B cell (primary cell): ENCODE measurements around the gene NLRX1. TPM values are rescaled to one million over a fixed set of nuclear protein-coding genes. Genes with fewer than 3 reads are reported as not detected.

Experiments used
- ATAC-seq: fragments of 200-7000 bp; cut with Tn5 transposase; one replicate; pipeline ENCODE4 v1.10.0; 2021; ENCODE audit warnings: low read depth, mild to moderate bottlenecking, moderate number of reproducible peaks, moderate library complexity
- CTCF ChIA-PET: fragments of 350-600 bp; sonication (Branson Sonifier 250); formaldehyde crosslinking; loops from one replicate; lab custom pipeline; 2021; ENCODE audit warnings: antibody characterized with exemption, inconsistent platforms; lab: Charles Lee
- POLR2A ChIA-PET: fragments of 350-600 bp; sonication (Branson Sonifier 250); formaldehyde crosslinking; loops from one replicate; lab custom pipeline; 2021; ENCODE audit warnings: antibody characterized with exemption; lab: Charles Lee
- DNase-seq: peaks from one replicate; pipeline ENCODE4 v3.0.0; 2013
- H2AFZ ChIP-seq: 2 replicates; pipeline ENCODE4 v1.6.1; 2012; ENCODE audit warnings: mild to moderate bottlenecking, low read depth, low read length; ENCODE audit not compliant: insufficient read depth, poor library complexity, severe bottlenecking
- H3K27ac ChIP-seq, 2 donors: 1 replicate in 1 of 2; 2 replicates in 1 of 2; pipeline ENCODE4 v1.5.1; 2012 to 2013; ENCODE audit warnings: low read length in 2 of 2, mild to moderate bottlenecking in 2 of 2, moderate library complexity in 1 of 2
- H3K27me3 ChIP-seq, 4 experiments: fragments of 200-600 bp in 1 of 4; sonication (generic) in 1 of 4; replicated peaks in 1 of 4; 1 replicate in 2 of 4; 2 replicates in 2 of 4; pipeline versions ENCODE4 v1.6.1 to v1.7.0; 2013 to 2016; ENCODE audit warnings: low read length in 3 of 4, mild to moderate bottlenecking in 2 of 4, mixed read lengths in 1 of 4, moderate library complexity in 1 of 4; ENCODE audit not compliant: insufficient read depth in 4 of 4, control insufficient read depth in 3 of 4; ENCODE audit errors: control extremely low read depth in 1 of 4
- H3K36me3 ChIP-seq, 2 experiments: replicated peaks in 1 of 2; 1 replicate in 1 of 2; 2 replicates in 1 of 2; pipeline versions ENCODE4 v1.6.1 to v1.7.1; 2013; ENCODE audit warnings: low read length in 1 of 2; ENCODE audit not compliant: insufficient read depth in 2 of 2, control insufficient read depth in 1 of 2; ENCODE audit errors: control extremely low read depth in 1 of 2, extremely low read depth in 1 of 2
- H3K4me1 ChIP-seq, 2 donors: fragments of 200-600 bp in 1 of 2; sonication (generic) in 1 of 2; 1 replicate in 1 of 2; 2 replicates in 1 of 2; pipeline versions ENCODE4 v1.5.1 to v1.6.1; 2013 to 2017; ENCODE audit warnings: low read length in 2 of 2; ENCODE audit not compliant: control insufficient read depth in 2 of 2, insufficient read depth in 2 of 2
- H3K4me2 ChIP-seq: replicated peaks from 2 replicates; pipeline ENCODE3; 2012; ENCODE audit warnings: mild to moderate bottlenecking, low read depth, low read length; ENCODE audit not compliant: poor library complexity, severe bottlenecking
- H3K4me3 ChIP-seq, 5 experiments: fragments of 200-600 bp in 1 of 5; sonication (generic) in 1 of 5; 1 replicate in 3 of 5; 2 replicates in 2 of 5; pipeline versions ENCODE4 v1.5.1 to v1.7.0; 2011 to 2016; ENCODE audit warnings: low read length in 4 of 5, mild to moderate bottlenecking in 4 of 5, low read depth in 2 of 5, control low read depth in 1 of 5, moderate library complexity in 1 of 5; ENCODE audit not compliant: insufficient read depth in 1 of 5; ENCODE audit errors: control extremely low read depth in 1 of 5, extremely low read depth in 1 of 5
- H3K79me2 ChIP-seq: fragments of 200-600 bp; sonication (generic); one replicate; pipeline ENCODE4 v1.6.0; 2016; ENCODE audit warnings: low read length; ENCODE audit not compliant: control insufficient read depth, insufficient read depth
- H3K9ac ChIP-seq: fragments of 200-600 bp; sonication (generic); 2 replicates; pipeline ENCODE4 v1.6.1; 2017; ENCODE audit warnings: mild to moderate bottlenecking, low read length, moderate library complexity
- H3K9me3 ChIP-seq, 3 donors: one replicate each; pipeline versions ENCODE4 v1.6.1 to v1.7.1; 2013; ENCODE audit warnings: low read length in 2 of 3; ENCODE audit not compliant: control insufficient read depth in 2 of 3, insufficient read depth in 1 of 3; ENCODE audit errors: control extremely low read depth in 1 of 3
- H4K20me1 ChIP-seq: 2 replicates; pipeline ENCODE4 v1.6.0; 2012; ENCODE audit warnings: mild to moderate bottlenecking, low read length; ENCODE audit not compliant: insufficient read depth, control insufficient read depth, poor library complexity, severe bottlenecking
- H3K27ac Mint-ChIP-seq: one replicate; pipeline ENCODE4 v1.8.0; 2021; ENCODE audit warnings: mixed read lengths
- H3K27me3 Mint-ChIP-seq: one replicate; pipeline ENCODE4 v1.8.0; 2021; ENCODE audit warnings: mixed read lengths
- H3K4me1 Mint-ChIP-seq: one replicate; pipeline ENCODE4 v1.8.0; 2021; ENCODE audit warnings: mixed read lengths
- H3K4me3 Mint-ChIP-seq: one replicate; pipeline ENCODE4 v1.8.0; 2021; ENCODE audit warnings: mixed read lengths
- H3K9me3 Mint-ChIP-seq: one replicate; pipeline ENCODE4 v1.8.0; 2022; ENCODE audit warnings: mixed read lengths; ENCODE audit not compliant: insufficient read depth
- EZH2 ChIP-seq: IDR thresholded peaks from 2 replicates; pipeline ENCODE4 v1.6.1; 2012; ENCODE audit warnings: borderline replicate concordance, low read depth, mild to moderate bottlenecking, moderate library complexity, low read length; ENCODE audit not compliant: insufficient read depth, poor library complexity, severe bottlenecking
- WGBS: methylation state at CpG from one replicate; pipeline ENCODE4 v1.1.5; 2013; ENCODE audit warnings: missing lambda C conversion rate; ENCODE audit not compliant: insufficient coverage; 5-methylcytosine and 5-hydroxymethylcytosine counted together
- intact Hi-C: fragments of 100-400 bp; cut with micrococcal nuclease; formaldehyde crosslinking; loops from one replicate; pipeline ENCODE4 v1.10.0; 2022
- polyA plus RNA-seq: library from polyadenylated mRNA; depleted of rRNA; stranded (reverse); fragments of >200 nt; gene quantifications from 2 replicates; pipeline ENCODE4 v1.2.3, GENCODE V29; 2012
- total RNA-seq, 2 donors: library from RNA; stranded (reverse); fragments of 120-200 nt in 1 of 2; gene quantifications; 1 replicate in 1 of 2; 2 replicates in 1 of 2; pipeline versions ENCODE4 v1.2.3 to v1.2.4, GENCODE V29; 2013 to 2022
- TF ChIP-seq, protein P1 (sequence below): fragments of 200-600 bp; IDR thresholded peaks from one replicate; pipeline ENCODE4 v1.8.0; 2022; ENCODE audit warnings: antibody characterized with exemption, mild to moderate bottlenecking

NLRX1 gene
- total and polyA plus RNA-seq, 2 donors (not counting 1 experiment from before 2014, with no cell fraction given): 6.3 to 10.4 TPM

DNA sequence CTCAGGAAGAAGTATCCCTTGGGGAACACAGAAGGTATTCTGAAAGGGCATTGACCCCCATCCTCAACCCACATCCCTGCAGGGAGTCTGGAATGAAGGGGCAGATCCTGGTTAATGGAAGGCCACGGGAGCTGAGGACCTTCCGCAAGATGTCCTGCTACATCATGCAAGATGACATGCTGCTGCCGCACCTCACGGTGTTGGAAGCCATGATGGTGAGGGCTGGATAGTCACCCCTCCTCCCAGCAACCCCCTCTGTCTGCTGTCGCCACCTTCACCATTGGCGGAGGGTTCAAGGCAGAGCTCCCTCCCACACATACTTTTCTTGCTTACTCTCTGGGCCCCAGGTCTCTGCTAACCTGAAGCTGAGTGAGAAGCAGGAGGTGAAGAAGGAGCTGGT is 14.3 kb upstream of the NLRX1 start:
- H3K9me3 Mint-ChIP-seq: no peaks in the 10 kb centered on the region
- ATAC-seq: no peak
- no peak overlapping the region for H3K4me3 Mint-ChIP-seq
- no peak overlapping the region for H3K27ac Mint-ChIP-seq
- H3K4me3 ChIP-seq: no peak overlapping the region
- H3K9me3 ChIP-seq: peaks cover 0 to 4% (median 0%) of the 10 kb centered on the region in 3 donors
- CTCF ChIA-PET: interaction anchor here (0.7 kb wide), 1 partner anchor 15 kb away, joined by 3 read pairs; the partner anchor contains the start of gene NLRX1
- H3K79me2 ChIP-seq: no peaks in the 10 kb centered on the region
- H3K9ac ChIP-seq: no peak overlapping the region
- no peak overlapping the region for H2AFZ ChIP-seq
- no peaks in the 10 kb centered on the region for H3K36me3 ChIP-seq
- H3K4me2 ChIP-seq: no peak overlapping the region
- POLR2A ChIA-PET: interaction anchor here (0.7 kb wide), 1 partner anchor 130 kb away, joined by 3 read pairs; no protein-coding TSS in a partner anchor
- intact Hi-C loops: no loop called here
- peaks cover 45% of the 10 kb centered on the region for H3K27me3 Mint-ChIP-seq
- peaks cover 0 to 40% (median 11%) of the 10 kb centered on the region in 4 experiments for H3K27me3 ChIP-seq
- H3K27ac ChIP-seq: no peak overlapping the region
- H3K4me1 Mint-ChIP-seq: peaks cover 12% of the 10 kb centered on the region
- DNase-seq: no peak
- peaks cover 7 to 11% of the 10 kb centered on the region in 2 donors for H3K4me1 ChIP-seq
- WGBS: 100% methylated on average over 2 of the region's 6 CpGs
- H4K20me1 ChIP-seq: no peaks in the 10 kb centered on the region
- no peak for TF ChIP-seq EZH2
- TF ChIP-seq, protein P1, sequence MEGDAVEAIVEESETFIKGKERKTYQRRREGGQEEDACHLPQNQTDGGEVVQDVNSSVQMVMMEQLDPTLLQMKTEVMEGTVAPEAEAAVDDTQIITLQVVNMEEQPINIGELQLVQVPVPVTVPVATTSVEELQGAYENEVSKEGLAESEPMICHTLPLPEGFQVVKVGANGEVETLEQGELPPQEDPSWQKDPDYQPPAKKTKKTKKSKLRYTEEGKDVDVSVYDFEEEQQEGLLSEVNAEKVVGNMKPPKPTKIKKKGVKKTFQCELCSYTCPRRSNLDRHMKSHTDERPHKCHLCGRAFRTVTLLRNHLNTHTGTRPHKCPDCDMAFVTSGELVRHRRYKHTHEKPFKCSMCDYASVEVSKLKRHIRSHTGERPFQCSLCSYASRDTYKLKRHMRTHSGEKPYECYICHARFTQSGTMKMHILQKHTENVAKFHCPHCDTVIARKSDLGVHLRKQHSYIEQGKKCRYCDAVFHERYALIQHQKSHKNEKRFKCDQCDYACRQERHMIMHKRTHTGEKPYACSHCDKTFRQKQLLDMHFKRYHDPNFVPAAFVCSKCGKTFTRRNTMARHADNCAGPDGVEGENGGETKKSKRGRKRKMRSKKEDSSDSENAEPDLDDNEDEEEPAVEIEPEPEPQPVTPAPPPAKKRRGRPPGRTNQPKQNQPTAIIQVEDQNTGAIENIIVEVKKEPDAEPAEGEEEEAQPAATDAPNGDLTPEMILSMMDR: no peak

DNA sequence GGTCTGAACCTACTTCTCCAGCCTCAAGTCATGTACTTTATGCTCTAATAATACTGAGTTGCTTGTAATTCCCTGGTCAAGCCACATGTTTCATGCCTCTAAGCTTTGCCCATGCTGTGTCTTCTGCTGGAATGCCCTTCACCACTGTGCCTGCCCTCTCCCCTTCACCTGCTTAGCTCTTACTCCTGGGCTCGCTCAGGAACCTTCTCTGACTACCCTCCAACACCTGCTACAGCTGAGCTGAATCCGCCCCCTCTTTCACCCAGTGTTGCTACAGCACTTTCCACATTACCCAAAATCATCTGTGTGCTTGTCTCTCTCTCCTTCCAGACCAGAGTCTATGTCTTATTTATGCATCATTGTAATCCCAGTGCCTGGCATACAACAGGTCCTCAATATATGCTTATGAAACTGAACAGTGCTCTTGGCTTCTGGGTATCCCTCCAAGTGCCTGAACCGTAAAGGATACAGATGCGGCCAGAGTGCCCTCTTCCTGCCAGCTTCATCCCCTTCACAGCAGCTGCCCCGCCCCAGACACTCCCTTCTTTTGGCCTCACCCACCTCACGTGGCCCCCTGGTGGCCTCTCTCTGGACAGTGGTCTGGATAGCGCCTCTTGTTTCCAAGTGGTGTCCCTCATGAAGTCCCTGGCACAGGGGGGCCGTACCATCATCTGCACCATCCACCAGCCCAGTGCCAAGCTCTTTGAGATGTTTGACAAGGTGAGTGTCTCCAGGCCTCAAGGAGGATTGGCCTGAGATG is 12.6 kb upstream of the NLRX1 start:
- Histone ChIP-seq H4K20me1 (no peaks in the 10 kb centered on the region), H3K4me2 (no peak overlapping the region), H3K4me1 (no peaks in the 10 kb centered on the region), H3K9ac (no peak overlapping the region), H3K36me3 (no peaks in the 10 kb centered on the region), H3K27me3 (peaks cover 0 to 23% (median 2%) of the 10 kb centered on the region in 4 experiments), H2AFZ (no peak overlapping the region), H3K79me2 (no peaks in the 10 kb centered on the region), H3K9me3 (no peaks in the 10 kb centered on the region), H3K4me3 (no peak overlapping the region), H3K27ac (no peak overlapping the region)
- ATAC-seq (no peak), DNase-seq (no peak)
- ChIA-PET CTCF (interaction anchor here (0.9 to 1.3 kb wide), 2 partner anchors 13 to 16 kb away, joined by 3 read pairs; no protein-coding TSS in a partner anchor), POLR2A (no interaction called here)
- no peak overlapping the region for H3K27ac Mint-ChIP-seq
- intact Hi-C loops: no loop called here
- WGBS: 57% methylated on average over 6 of the region's 8 CpGs
- peaks cover 41% of the 10 kb centered on the region for H3K27me3 Mint-ChIP-seq
- H3K4me1 Mint-ChIP-seq: peaks cover 3% of the 10 kb centered on the region
- no peak overlapping the region for H3K4me3 Mint-ChIP-seq
- H3K9me3 Mint-ChIP-seq: no peaks in the 10 kb centered on the region
- TF ChIP-seq, protein P1: no peak
- no peak for TF ChIP-seq EZH2
